GM21576 (cell line): ENCODE data around the gene TMEM127.
"Not testable (repeated sequence)": the region's sequence is repeated elsewhere in the genome, so short reads cannot be mapped to it uniquely, and the experiment has no call there.

Experiments used
- ATAC-seq: cut with Tn5 transposase; IDR thresholded peaks from one replicate; pipeline ENCODE4 v1.9.1; 2021; ENCODE audit warnings: mild to moderate bottlenecking, moderate library complexity; ENCODE audit not compliant: unreplicated experiment

TMEM127 gene, protein sequence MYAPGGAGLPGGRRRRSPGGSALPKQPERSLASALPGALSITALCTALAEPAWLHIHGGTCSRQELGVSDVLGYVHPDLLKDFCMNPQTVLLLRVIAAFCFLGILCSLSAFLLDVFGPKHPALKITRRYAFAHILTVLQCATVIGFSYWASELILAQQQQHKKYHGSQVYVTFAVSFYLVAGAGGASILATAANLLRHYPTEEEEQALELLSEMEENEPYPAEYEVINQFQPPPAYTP

DNA sequence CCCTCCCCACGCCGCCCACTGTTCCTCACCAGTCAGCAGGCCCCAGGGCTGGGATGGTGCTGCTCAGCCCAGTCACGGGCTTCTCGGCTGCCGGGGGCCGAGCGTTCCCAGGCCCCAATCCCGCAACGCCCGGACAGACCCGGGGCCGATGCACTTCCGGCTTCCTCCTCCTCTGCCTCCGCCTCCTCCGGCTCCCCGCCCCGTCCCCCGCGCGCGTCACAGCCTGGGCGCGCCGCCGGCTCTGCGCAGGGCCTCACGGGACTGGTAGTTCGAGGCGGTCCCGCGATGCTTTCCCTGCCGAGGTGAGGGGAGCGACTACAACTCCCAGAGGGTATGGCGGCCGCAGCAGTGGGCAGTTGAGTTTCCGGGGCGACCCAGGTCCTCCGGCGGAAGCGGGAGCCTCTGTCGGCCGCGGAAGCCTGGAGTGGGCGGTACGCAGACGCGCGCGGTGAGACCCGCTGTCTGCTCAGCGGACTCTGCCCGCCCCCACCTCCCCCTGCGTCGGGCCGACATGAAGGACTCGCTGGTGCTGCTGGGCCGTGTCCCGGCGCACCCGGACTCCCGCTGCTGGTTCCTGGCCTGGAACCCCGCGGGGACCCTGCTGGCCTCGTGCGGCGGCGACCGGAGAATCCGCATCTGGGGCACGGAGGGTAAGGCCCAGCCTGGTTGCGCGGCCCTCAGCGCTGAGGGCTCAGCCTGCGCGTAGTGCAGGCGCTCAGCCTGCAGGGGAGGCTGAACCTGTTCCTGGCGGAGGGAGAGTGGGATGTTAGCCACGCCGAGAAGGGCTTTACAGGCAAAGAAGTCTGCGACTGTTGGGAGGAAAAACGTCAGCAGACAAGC, at the start of gene TMEM127, which contains the start of gene CIAO1:
Gene TMEM127, minus strand, starts transcription at position 158 of the 840 bp plus-strand sequence. CDS start 616 bp downstream, outside the sequence.
Gene CIAO1, plus strand, starts transcription at position 386 of the 840 bp plus-strand sequence. Its CDS starts 126 bp downstream, at position 512.
- ATAC-seq: peak; percentile 88

DNA sequence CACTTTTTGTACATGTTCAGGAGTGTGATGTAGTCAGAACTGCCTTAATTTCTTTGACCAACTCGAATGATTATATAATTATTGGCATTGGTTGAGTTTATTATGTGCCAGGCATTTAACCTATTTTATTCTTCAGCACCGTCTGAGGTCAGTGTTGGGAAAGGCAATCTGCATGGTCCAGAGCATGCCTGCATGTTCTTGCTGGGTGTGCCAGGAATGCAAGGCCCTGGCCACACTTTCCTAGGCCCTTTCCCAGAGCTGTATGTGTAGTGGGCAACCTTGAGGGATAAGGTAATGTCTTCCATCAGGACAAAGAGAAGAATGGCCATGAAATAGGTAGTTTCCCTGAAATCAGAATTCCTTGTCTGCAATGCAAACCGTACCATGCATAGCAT, 49.2 kb upstream of the TMEM127 start:
- ATAC-seq: no peak

DNA sequence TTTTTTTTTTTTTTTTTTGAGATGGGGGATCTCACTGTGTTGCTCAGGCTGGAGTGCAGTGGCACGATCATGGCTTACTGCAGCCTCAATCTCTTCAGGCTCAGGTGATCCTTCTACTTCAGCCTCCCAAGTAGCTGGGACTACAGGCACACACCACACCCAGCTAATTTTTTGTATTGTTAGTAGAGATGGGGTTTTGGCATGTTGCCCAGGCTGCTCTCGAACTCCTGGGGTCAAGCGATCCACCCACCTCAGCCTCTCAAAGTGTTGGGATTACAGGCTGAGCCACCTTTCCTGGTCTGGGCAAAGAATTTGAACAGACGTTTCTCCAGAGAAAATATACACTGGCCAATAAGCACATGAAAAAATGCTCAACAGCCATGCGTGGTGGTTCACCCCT, 42.5 kb upstream of the TMEM127 start:
- ATAC-seq: no peak

DNA sequence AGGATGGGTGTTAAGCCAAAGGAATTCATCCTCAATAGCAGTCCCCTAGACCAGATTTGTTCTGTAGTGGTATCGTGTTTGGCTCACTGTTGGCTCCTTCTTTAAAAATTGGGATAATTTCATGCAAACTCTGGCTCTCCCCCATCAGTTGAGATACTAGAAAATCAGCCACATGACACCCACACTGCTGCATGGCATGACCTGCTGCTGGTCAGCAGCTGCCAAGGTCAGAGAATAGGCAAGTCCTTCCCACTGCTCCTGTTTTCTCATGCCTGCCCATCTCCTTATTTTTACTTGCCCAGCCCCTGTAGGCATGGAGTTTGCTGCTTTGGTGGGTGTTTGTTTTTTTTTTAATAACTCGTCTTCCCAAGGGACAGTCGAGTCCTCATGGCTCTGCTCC, 40.6 kb upstream of the TMEM127 start:
- no peak for ATAC-seq

DNA sequence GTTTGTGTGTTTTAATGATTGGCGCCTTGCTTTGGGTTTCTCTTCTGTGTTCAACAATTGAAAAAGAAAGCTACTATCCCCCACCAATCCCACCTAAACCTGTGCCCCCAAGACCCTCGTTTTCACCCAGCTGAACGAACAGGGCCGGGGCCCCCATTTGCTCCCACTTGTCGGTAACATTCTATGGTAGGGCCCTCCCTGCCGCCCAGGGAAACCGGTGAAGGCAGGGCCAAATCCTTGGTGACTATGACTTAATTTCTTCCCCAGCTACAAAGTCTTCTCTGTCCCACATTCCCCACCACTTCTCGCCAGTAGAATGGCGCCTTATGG, 40.1 kb upstream of the TMEM127 start:
- ATAC-seq: no peak

DNA sequence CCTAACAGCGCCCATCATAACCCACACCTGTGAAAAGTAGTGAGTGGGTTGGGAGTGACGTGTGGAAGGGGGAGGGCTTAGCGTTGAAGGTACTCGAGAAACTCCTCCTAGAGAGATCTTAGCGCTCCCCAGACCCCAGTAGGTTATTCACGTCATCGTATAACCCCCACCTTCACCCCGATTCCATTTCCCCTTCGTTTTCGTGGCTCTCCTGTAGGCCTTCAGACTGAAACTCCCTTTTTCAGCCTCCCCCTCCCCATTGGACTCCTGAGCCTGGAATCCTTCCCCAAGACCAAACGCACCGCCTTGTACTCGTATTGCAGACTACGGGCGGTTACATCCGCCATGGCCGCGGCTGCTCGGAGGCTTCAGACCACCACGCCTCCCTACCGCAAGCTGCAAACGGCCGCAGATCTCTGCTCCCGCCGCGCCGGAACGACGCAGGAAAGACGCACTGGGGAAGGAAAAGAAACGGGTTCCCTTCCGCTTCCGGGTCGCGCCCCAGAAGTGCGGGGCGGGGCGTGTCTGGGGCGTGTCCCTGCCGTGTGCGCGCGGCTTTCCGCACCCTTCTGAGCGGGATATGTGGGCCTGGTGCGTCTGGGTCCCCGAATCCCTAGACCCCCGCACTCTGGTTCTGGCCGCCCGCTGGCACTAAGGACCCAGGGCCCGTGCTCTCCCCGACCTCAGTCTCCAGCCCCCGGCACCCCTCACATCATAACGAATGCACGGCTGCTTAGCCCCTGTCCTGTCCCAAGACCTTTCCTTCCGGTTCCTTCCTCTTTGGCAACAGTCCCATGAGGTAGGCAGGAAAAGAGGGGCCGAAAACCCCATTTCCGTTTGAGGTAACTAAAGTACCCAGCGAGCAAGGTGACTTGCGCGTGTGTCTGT, 39.5 kb upstream of the TMEM127 start, which contains the start of gene SNRNP200:
Gene SNRNP200, minus strand, starts transcription at position 456 of the 888 bp plus-strand sequence. Its CDS starts 109 bp downstream, at position 347.
- ATAC-seq: peak; percentile 86

DNA sequence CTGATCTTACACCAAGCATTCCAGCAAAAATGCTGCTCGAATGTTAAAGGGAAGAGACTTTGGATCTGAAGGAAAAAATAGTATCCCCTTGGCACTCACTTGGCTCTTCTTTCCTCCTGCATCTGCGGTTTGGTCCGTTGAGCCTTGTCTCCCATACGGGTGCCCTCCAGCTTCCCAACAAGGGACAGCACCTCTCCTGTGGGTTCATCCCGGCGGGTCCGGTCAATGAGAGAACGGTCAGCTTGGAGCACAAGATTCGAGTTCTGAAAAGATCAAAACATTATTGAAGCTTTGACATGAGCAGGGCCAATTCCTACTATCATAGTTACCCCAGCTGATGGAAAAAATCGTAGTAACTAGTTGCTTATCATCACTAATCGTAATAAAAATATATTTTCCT, 38.8 kb upstream of the TMEM127 start:
- ATAC-seq: no peak

DNA sequence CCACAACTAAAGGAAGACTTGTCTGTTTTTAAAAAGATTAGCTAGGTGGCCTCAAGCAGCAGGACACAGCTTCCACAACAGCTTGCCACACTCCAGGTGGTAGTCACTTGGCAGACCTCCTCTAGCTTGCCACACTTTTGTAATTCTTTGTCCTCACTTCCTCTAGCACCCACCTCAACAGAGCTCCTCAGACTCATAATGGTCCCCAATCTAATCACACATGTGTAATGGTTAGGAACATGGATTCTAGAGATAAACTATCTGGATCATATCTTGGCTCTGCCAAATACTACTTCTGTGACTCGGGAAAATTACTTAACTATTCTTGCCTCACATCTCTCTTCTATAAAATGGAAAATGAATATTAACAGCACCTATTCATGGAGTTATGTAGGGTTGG, 36.1 kb upstream of the TMEM127 start:
- ATAC-seq: no peak

DNA sequence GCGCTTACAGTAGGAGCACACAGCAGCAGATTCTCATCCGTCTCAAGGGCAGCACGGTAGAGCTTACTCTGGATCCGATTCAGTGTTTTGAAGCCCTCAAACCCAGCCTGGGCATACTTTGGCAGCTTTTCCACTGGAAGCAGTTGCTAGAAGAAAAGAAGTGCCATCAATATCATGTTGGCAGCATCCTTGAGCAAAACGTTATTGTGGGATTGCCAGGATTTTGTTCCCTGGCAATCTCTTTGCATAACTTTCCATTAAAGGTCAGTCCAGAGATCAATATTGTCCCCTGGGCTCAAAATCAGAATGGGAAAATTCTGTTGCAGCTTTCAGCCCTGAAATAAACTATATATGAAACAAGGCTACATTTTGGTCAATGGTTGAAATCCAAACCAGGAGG, 31.1 kb upstream of the TMEM127 start:
- no peak for ATAC-seq

DNA sequence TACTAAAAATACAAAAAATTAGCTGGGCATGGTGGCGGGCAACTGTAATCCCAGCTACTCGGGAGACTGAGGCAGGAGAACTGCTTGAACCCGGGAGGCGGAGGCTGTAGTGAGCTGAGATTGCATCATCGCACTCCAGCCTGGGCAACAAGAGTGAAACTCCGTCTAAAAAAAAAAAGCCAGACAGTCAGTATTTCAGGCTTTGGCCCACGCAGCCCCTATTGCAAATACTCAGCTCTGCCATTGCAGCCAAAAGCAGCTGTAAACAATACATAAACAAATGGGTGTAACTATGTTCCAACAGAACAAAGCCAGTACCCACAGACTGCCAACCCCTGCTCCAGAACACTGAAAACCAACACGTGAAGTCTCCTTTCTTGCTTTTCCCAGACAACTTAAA, 28.5 kb upstream of the TMEM127 start:
- not testable (repeated sequence) for ATAC-seq

DNA sequence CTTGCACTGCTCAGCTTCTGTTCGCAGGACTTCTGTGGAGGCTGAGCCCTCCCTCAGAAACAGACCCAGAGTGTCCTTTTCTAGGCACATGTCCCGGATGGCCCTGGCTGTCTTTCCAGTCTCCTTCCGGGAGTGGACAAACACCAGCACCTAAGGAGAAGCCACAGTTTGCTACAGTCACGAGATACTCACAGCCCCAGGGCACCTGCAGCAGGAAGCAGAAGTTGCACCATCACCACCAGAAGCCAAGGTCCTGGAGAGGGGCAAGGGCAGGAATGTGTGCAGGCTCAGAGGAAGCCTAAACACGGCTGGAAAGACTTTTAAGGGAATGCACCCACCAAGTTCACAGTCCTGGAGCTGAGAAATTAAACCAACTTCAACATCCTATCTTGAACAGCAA, 26.0 kb upstream of the TMEM127 start:
- ATAC-seq: no peak

DNA sequence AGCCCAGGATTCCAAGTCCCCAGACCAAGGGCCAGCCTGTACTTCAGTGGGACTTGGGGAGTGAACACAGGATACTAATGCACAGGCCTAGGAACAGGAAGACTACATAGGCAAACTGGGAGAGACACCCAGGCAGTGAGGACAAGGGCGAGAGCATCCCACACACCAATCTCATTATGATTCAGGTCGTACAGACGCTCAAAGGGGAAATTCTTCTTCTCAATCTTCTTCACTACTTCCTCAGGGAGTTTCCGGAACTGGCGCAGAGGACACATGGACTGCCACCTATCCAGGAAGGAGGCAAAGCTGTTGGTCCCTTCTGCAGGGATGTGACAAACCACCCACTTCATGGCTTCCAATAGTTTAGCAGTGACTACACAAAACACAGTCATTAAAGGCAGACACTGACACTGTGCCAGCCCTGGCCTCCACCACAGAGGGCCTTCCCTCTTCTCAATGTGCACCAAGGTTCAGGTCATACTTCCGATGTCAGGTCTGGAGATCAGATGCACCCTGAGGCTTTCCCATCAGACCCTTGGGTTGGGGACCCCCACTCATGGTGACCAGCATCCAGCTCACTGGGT, 21.6 kb upstream of the TMEM127 start:
- no peak for ATAC-seq

DNA sequence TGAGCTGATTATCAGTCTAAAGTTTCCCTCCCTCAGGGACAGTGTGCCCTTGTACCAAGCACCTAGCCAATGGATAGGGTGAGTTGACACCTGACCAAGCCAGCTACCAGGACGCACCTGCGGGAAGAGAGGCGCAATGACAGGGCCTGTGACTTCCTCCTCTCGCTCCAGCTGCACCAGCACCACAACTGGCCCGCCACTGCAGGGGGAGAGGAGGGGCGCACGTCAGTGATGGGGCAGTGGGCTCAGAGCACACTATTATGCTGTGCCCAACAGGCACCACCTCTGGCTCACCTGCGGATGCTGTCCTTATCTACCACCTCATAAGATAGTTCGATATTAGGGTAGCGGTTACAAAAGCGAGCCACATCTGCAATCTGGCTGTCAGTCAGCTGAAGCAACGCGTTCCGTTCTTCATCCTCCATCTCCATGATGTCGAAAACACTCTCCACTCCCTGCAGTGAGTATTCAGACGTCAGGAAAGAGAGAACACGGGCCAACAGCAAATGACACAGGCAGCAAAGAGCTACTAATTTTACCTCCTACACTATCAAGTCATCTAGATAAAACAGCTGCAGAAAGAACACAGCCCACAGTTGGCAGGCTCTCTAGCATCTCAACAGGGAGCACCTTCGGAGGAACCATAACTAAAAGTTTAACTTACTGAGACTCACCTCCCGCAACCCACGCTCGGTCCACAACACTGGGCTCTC, 11.1 kb upstream of the TMEM127 start:
- ATAC-seq: no peak

DNA sequence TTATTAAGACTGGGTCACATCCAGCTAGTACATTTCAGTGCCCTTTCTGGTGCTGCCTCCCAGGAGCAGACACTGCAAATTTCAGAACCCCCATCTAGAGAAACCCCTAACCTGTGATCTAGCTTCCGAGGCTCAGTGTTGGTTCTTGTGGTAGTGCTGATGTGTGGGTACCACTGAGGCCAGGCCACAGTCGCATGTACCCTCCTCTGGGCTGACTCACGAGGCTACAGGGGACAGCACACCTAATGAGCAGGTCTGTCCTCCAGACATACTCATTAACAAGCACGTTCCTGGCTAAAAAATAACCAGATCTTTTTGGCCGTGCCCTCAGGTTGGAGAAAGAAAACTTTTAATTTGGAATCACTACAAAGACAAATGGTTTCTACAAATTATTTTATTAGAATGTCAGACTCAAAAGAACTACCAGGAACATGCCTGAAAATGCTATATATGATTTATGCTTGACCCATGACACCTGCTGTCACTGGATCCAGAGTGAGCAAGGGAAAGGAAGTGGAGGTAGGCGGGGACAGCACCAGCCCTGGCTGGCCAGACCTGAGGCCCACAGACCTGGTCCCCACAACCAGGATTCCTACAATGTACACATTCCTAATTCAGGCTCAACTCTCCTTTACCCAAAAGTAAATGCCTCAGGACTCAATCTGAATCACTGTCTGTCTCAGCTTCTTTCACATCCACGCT, 8.7 kb upstream of the TMEM127 start:
- ATAC-seq: no peak

DNA sequence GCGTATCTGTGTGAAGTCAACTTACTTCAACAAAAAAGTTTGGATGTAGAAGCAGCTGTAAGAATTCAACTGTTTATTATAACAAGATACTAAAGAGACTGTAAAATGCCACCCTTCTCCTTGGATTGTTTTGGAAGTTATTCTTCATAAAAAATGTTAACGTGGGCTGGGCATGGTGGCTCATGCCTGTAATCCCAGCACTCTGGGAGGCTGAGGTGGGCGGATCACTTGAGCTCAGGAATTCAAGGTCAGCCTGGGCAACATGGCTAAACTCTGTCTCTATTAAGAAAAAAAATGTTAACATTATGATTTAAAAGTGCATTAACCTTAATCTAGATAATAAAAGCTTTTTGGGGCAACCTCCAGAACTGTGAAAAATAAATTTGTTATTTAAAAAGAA, 8.0 kb upstream of the TMEM127 start:
- no peak for ATAC-seq

DNA sequence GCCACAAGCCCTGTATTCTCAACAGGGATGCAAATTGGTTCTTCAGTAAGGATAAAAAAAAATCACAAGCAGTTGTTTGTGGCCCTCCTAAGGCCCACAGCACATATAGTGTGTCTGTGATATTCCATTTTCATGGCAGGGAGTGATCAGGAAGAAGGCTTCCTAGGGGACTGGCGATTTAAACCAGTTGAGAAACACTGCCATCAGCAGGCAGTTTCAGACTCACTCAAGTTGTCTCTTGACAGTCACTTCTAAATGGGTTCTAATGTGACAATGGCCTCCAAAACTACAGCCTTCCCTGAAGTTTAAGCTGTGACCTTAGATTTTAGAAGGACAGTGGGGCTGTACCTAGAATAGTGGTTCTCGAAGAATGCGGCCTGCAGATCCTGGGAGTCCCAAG, 6.2 kb upstream of the TMEM127 start:
- ATAC-seq: no peak

DNA sequence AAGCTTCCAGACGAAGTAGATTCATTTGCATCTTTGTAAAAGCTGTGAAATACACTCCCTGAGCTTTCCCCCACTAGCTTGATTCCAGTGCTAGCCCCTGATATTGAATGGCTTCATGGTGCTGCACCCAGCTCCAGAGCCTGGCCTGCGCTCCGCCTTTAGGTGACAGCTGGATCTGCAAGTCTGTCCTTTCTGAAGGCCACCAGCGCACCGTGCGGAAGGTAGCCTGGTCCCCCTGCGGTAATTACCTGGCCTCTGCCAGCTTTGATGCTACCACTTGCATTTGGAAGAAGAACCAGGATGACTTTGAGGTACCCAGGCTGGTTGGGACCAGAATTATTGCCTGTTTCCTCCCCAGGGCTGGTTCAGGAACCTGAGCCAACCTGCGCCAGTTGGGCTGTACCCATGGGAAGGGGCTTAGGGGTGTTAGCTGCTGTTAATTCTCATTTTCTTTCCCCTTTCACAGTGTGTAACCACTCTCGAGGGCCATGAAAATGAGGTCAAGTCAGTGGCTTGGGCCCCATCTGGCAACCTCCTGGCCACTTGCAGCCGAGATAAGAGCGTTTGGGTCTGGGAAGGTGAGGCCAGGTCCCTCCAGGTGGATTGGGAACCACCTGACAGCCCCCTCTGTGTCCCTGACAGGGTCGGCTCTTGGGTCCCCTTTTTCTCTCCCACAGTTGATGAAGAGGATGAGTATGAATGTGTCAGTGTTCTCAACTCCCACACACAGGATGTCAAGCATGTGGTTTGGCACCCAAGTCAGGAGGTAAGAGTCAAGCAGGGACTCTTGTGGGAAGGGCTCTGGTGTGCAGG, 1.6 kb upstream of the TMEM127 start:
- no peak for ATAC-seq

DNA sequence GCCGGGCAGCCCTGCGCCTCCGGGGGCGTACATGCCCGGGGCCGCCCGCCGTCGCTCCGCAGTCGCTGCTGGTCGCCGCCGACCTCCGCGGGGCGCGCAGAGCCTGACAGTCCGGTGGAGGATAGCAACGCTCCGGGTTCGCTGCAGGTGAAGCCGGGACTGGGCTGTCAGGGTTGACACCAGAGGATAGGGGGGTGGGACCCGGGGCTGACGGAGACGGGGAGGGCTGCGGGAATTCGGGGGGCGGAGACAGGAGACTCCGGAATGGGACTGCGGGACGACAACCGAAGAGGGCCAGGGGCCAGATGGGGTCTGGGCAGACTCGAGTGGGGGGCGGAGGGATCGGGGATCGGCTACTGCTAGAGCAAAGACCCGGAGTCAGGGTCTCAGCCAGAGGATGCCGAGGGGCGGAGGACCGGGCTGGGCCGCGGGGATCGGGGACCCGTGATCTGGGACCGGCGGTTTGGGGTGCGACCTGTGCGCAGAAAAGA, 403 bp downstream of the TMEM127 start:
- peak; percentile 20 for ATAC-seq
